Right cardiac atrium (tissue), 5 donors: ENCODE data around the gene STAG2. TPM values are rescaled to one million over a fixed set of nuclear protein-coding genes. Genes with fewer than 3 reads are reported as not detected.

Experiments used
- ATAC-seq, 2 donors: fragments of 200-7000 bp; cut with Tn5 transposase; one replicate each; pipeline versions ENCODE4 v1.8.0 to v1.9.1; 2020; ENCODE audit warnings: moderate library complexity in 2 of 2, mild to moderate bottlenecking in 1 of 2
- DNase-seq, 3 donors: peaks; one replicate each; pipeline ENCODE4 v3.0.0-alpha.2; 2020
- H3K27ac ChIP-seq: one replicate; pipeline ENCODE4 v1.5.1; 2013; ENCODE audit warnings: mild to moderate bottlenecking, low read length, control low read depth, moderate library complexity
- H3K27me3 ChIP-seq: one replicate; pipeline ENCODE4 v1.6.1; 2013; ENCODE audit not compliant: control insufficient read depth, insufficient read depth
- H3K4me1 ChIP-seq: one replicate; pipeline ENCODE4 v1.6.1; 2013; ENCODE audit warnings: low read length; ENCODE audit not compliant: control insufficient read depth, insufficient read depth
- H3K4me3 ChIP-seq: one replicate; pipeline ENCODE4 v1.5.1; 2013; ENCODE audit warnings: low read length, control low read depth
- H3K9me3 ChIP-seq: one replicate; pipeline ENCODE4 v1.6.1; 2013; ENCODE audit warnings: low read length; ENCODE audit not compliant: control insufficient read depth
- WGBS: extraction: QIAGEN DNeasy Blood & Tissue Kit; methylation state at CpG from one replicate; pipeline ENCODE4 v1.1.7; 2013; 5-methylcytosine and 5-hydroxymethylcytosine counted together
- intact Hi-C, 4 donors: fragments of 100-400 bp; cut with DNase I; formaldehyde crosslinking; loops; one replicate each; pipeline versions ENCODE4 v1.11.0 to v1.14.0; 2022 to 2023
- polyA plus RNA-seq: library from polyadenylated mRNA; stranded (reverse); fragments of 200-250 nt; gene quantifications from one replicate; pipeline ENCODE4 v1.2.3, GENCODE V29; 2013
- total RNA-seq, 4 donors: library from RNA; stranded (reverse); fragmentation: NEBNext Ultra II Directional; extraction: Animal tissue kit (Norgen Biotek cat#: 25700); gene quantifications; one replicate each; pipeline ENCODE4 v1.2.1, GENCODE V29; 2021
- donor health status: healthy with polysubstance abuse.
- donor health status: DM: no; HTN: yes; CAD: no.
- donor health status: DM: no; HTN: no; CAD: no.
- donor health status: DM: no; HTN: yes; CAD: no; lungs with severe emphysema.
- donor health status: DM: yes; HTN: yes; CAD: no.

Gene STAG2
- total and polyA plus RNA-seq, 5 donors, result 11.9 to 43.4 (median 38.0) TPM

DNA sequence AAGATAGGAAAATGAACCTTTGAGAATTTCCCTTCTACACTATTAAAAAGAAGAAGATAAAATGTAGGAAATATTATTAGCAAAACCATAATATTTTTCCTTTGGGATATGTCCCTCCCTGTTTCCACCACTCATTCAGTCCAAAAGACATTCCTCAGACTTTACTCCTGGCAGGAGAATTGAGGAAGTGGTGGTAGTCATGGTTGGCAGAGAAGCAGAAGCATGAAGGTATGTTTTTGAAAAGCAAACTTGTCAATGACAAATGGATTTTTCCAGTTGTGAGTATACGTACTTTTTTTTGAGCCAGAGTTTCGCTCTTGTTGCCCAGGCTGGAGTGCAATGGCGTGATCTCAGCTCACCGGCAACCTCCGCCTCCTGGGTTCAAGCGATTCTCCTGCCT lies 13.7 kb downstream of the STAG2 start:
- Histone ChIP-seq H3K27me3 (no peaks in the 10 kb centered on the region), H3K9me3 (no peaks in the 10 kb centered on the region), H3K27ac (no peak overlapping the region), H3K4me3 (no peak overlapping the region), H3K4me1 (peaks cover 3% of the 10 kb centered on the region)
- ATAC-seq (no peak), DNase-seq (no peak)
- intact Hi-C loops, result no loop called here
- 85% methylated on average over 6 of the region's 6 CpGs for WGBS

DNA sequence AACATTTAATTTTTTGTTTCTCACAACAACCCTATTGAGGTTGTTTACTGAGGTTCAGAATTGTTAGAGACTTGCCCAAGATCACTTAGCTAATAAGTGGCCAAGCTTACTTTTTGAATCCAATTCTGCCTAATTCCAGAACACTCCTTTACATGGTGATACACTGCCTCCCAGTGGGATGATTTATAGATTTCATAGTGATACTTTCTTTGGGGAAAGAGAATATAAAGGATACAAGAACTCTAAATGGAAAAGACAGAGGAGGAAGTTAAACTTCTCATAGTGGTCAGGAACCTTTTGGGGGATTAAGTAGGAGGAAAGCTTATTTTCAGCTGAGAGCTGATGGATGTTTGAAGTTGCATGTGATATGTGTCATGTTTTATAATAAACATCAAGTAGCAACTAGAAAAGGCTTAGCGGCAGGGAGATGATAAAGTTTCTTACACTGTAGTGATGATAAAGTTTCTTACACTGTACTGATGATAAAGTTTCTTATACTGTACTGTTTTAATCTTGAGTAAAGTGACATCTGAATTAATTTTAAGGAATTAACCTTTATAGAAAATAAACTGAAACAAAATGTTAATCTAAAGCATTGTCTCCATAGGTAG lies 15.3 kb downstream of the STAG2 start:
- no peak overlapping the region for H3K27ac ChIP-seq
- H3K27me3 ChIP-seq, result no peaks in the 10 kb centered on the region
- intact Hi-C loops, result no loop called here
- 39% methylated on average over 1 of the region's 1 CpG for WGBS
- no peaks in the 10 kb centered on the region for H3K9me3 ChIP-seq
- no peak overlapping the region for H3K4me3 ChIP-seq
- H3K4me1 ChIP-seq, result peaks cover 1% of the 10 kb centered on the region
- DNase-seq (no peak), ATAC-seq (peak in 1 of 2 donors; percentile 14)

GRCh38 chrX:123983240-123983639 lies 21.7 kb downstream of the STAG2 start:
- no peak for ATAC-seq
- intact Hi-C loops, result no loop called here
- WGBS, result 19% methylated on average over 3 of the region's 3 CpGs
- Histone ChIP-seq H3K27ac (no peak overlapping the region), H3K27me3 (no peaks in the 10 kb centered on the region), H3K4me3 (no peak overlapping the region), H3K9me3 (no peaks in the 10 kb centered on the region), H3K4me1 (no peaks in the 10 kb centered on the region)
- DNase-seq, result no peak

DNA sequence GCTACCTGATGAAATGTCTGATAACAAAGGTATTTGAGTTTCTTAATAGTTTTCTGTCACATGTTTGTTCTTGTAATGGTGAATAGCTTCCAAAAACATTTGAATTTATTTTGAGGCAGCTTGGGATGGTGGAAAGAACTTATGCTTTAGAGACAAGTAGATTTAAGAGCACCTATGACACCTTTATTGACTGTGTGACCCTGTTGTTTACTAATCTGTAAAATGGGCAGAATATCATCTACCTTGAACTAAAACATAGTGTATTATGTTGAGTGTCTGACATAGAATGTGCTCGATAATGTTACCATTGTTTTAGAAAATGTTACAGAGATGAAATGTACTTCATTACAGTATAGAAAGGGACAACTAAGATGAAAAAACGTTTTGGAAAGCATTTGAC lies 24.9 kb downstream of the STAG2 start:
- Histone ChIP-seq H3K4me1 (peaks cover 1% of the 10 kb centered on the region), H3K27me3 (no peaks in the 10 kb centered on the region), H3K4me3 (no peak overlapping the region), H3K9me3 (no peaks in the 10 kb centered on the region), H3K27ac (no peak overlapping the region)
- WGBS, result 60% methylated on average over 2 of the region's 2 CpGs
- no peak for ATAC-seq
- no peak for DNase-seq
- intact Hi-C loops, result no loop called here

DNA sequence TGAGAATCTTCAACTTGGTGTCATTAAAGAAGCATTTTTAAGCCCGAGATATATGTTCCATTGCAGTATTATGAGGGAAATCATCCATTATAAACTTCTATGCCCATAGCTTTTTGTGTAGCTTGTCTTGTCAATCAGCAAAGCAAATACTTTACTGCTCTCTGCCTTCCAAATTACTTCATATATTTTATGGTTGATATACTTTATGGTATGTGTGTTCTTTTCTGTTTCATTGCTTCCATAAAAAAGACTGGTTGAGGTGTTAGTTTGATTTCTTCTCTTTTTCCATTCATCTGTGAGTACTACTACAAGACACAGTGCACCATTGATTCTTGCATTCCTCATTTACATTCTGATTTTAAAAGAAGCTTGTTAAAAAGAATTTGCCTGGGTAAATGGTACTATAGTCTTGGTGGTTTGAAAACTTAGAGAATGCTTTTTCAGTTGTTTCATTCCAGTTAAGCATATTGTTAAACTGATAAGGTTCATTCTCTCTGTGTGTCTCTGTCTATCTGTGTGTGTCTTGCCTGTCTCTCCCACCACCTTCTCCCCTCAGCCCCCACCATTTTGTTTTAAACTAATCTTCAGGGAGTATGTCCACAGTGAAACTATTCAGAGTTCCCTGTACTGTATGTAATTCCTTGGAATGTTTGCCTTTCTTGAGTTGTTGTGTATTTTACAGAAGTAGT lies 27.1 kb downstream of the STAG2 start:
- no peaks in the 10 kb centered on the region for H3K27me3 ChIP-seq
- DNase-seq (no peak), ATAC-seq (no peak)
- H3K4me3 ChIP-seq, result no peak overlapping the region
- H3K9me3 ChIP-seq, result no peaks in the 10 kb centered on the region
- no peak overlapping the region for H3K27ac ChIP-seq
- 82% methylated on average over 1 of the region's 1 CpG for WGBS
- intact Hi-C loops, result no loop called here
- peaks cover 1% of the 10 kb centered on the region for H3K4me1 ChIP-seq

DNA sequence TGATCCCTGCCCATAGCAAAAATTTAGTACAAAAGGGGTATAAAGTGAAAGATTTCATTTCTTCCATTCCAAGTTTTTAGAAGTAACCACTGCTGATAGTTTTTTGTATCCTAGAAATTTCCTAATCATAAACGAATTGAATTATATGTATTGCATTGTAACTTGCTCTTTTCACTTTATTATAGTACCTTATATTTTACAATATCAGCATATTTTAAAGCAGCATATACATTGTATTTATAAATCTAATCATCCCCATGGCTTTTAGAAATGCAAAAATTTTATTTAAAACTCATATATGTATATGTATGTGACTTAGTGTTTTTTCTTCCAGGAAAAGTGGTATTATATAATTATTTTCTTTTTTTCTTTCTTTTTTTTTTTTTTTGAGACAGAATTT lies 27.7 kb downstream of the STAG2 start:
- H3K27me3 ChIP-seq, result no peaks in the 10 kb centered on the region
- H3K4me3 ChIP-seq, result no peak overlapping the region
- 63% methylated on average over 1 of the region's 1 CpG for WGBS
- H3K27ac ChIP-seq, result no peak overlapping the region
- H3K9me3 ChIP-seq, result no peaks in the 10 kb centered on the region
- intact Hi-C loops, result no loop called here
- peaks cover 5% of the 10 kb centered on the region for H3K4me1 ChIP-seq
- no peak for DNase-seq
- ATAC-seq, result no peak

DNA sequence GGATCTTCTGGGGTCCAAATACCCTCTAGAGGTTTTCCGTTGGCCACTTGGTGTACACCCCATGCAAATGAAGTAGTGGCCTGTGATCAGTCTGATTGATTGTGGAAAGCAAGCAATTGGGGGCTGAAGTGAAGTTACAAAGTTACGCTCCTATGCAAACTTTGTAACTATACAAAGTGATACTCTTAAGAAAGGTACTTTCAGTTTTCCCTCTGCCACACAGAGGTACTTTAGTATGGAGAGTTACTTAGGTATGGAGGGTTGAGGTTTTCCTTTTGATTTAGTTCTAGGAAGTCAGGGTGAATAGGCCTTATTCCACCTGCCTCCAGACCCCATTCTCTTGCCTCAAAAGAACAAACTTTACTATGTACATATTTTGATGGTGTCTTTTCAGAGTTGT lies 28.7 kb downstream of the STAG2 start:
- H3K4me3 ChIP-seq, result no peak overlapping the region
- H3K27ac ChIP-seq, result no peak overlapping the region
- no peak for ATAC-seq
- no peak for DNase-seq
- intact Hi-C loops, result no loop called here
- H3K27me3 ChIP-seq, result no peaks in the 10 kb centered on the region
- 94% methylated on average over 2 of the region's 2 CpGs for WGBS
- H3K4me1 ChIP-seq, result peaks cover 5% of the 10 kb centered on the region
- H3K9me3 ChIP-seq, result no peaks in the 10 kb centered on the region

GRCh38 chrX:123990602-123991001 lies 29.1 kb downstream of the STAG2 start:
- no peaks in the 10 kb centered on the region for H3K27me3 ChIP-seq
- no peaks in the 10 kb centered on the region for H3K9me3 ChIP-seq
- WGBS, result 35% methylated on average over 3 of the region's 3 CpGs
- peaks cover 5% of the 10 kb centered on the region for H3K4me1 ChIP-seq
- H3K4me3 ChIP-seq, result no peak overlapping the region
- no peak overlapping the region for H3K27ac ChIP-seq
- intact Hi-C loops, result no loop called here
- ATAC-seq, result no peak
- DNase-seq, result no peak

- 100% methylated on average over 1 of the region's 1 CpG for WGBS
- no peak for ATAC-seq
- H3K27me3 ChIP-seq, result no peaks in the 10 kb centered on the region
- H3K4me3 ChIP-seq, result no peak overlapping the region
- no peak overlapping the region for H3K27ac ChIP-seq
- intact Hi-C loops, result no loop called here
- H3K4me1 ChIP-seq, result peaks cover 5% of the 10 kb centered on the region
- DNase-seq, result no peak
- H3K9me3 ChIP-seq, result no peaks in the 10 kb centered on the region
Measured at GRCh38 chrX:123993326-123993725, 31.8 kb downstream of the STAG2 start.

DNA sequence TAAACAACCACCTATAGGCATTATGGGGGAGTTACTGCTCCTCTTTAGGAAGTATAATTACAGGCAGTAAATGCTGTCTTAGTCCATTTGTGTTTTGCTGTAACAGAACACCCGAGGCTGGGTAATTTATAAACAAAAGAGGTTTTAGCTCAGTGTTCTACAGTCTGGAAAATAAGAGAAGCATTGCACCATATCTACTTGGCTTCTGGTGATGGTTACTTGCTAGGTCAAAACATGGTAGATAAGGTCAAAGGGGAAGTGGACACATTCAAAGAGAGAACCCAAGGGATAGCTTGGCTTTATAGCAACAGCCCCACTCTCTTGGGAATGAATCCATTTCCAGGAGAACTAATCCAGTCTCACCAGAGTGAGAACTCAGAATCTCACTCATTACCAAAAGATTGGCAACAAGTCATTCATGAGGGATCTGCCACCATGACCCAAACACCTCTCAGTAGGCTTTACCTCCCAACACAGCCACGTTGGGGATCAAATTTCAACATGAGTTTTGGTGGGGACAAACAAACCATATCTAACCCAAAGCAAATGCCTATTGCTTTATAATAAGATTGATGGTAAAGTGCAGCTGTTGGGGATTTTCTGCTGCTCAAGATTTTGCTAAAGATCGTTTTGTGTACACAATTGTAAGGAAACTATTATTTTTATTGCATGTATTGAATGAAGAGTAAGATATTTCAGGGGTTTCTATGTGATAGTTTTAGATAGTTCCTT lies 32.6 kb downstream of the STAG2 start:
- WGBS, result 40% methylated on average over 3 of the region's 3 CpGs
- no peak overlapping the region for H3K27ac ChIP-seq
- intact Hi-C loops, result no loop called here

DNA sequence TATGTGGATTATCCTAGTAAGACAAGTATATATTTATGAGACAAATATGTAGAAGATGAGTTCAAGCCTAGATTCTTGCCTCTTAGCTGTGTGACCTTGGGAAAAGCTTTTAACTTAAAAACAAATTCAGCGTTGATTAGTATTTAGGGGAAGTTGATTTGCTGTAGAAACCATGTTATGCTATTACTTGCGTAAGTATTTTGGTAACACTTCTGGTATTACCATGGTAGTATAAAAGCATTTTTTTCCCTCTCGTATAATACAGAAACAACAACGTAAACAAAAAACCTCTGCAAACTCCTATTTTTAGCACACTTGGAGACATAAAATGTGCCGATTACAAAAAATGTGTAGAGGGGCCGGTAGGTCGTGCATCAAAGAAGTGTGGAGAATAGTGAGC lies 33.2 kb downstream of the STAG2 start:
- 62% methylated on average over 7 of the region's 7 CpGs for WGBS
- Histone ChIP-seq H3K9me3 (no peaks in the 10 kb centered on the region), H3K27me3 (no peaks in the 10 kb centered on the region), H3K4me1 (peaks cover 5% of the 10 kb centered on the region), H3K27ac (no peak overlapping the region), H3K4me3 (no peak overlapping the region)
- ATAC-seq (no peak), DNase-seq (no peak)
- intact Hi-C loops, result no loop called here

More for the DNA sequence above, 32.6 kb downstream of the STAG2 start:
- Histone ChIP-seq H3K9me3 (no peaks in the 10 kb centered on the region), H3K4me3 (no peak overlapping the region), H3K4me1 (peaks cover 5% of the 10 kb centered on the region), H3K27me3 (no peaks in the 10 kb centered on the region)
- DNase-seq, result no peak
- ATAC-seq, result no peak
